Measurements from ENCODE around the gene ATOH8. TPM values are rescaled to one million over a fixed set of nuclear protein-coding genes. Genes with fewer than 3 reads are reported as not detected.

Gene ATOH8
- total and polyA plus RNA-seq, 11 donors, result 11.8 to 103 (median 19.0) TPM

GRCh38 chr2:85795331-85796045 lies 41.7 kb downstream of the ATOH8 start:
- DNase-seq (peak in 2 of 5 donors; percentile 27 to 54), ATAC-seq (no peak)
- peak overlapping the region; percentile 32 to 88 (median 68) for H3K27ac ChIP-seq
- H3K4me1 ChIP-seq, result peaks cover 17 to 84% (median 66%) of the 10 kb centered on the region in 12 donors
- intact Hi-C loops (cut with DNase I), result loop anchor here in 8 of 10 donors (2.0 to 5.0 kb wide), 5 partner anchors 19 to 68 kb away; partner anchors contain the start of gene ATOH8 (in 5 of the 8)
- WGBS, 4 donors, result 67 to 76% (median 75%) methylated on average over 19 to 20 of the region's 20 CpGs
- H3K27me3 ChIP-seq, result no peaks in the 10 kb centered on the region
- H3K4me3 ChIP-seq, result peak overlapping the region in 1 of 12 donors; percentile 11
- peaks cover 0 to 6% (median 0%) of the 10 kb centered on the region in 9 donors for H3K36me3 ChIP-seq
- peaks cover 0 to under 1% (median 0%) of the 10 kb centered on the region in 12 donors for H3K9me3 ChIP-seq
- TF ChIP-seq, protein P1, sequence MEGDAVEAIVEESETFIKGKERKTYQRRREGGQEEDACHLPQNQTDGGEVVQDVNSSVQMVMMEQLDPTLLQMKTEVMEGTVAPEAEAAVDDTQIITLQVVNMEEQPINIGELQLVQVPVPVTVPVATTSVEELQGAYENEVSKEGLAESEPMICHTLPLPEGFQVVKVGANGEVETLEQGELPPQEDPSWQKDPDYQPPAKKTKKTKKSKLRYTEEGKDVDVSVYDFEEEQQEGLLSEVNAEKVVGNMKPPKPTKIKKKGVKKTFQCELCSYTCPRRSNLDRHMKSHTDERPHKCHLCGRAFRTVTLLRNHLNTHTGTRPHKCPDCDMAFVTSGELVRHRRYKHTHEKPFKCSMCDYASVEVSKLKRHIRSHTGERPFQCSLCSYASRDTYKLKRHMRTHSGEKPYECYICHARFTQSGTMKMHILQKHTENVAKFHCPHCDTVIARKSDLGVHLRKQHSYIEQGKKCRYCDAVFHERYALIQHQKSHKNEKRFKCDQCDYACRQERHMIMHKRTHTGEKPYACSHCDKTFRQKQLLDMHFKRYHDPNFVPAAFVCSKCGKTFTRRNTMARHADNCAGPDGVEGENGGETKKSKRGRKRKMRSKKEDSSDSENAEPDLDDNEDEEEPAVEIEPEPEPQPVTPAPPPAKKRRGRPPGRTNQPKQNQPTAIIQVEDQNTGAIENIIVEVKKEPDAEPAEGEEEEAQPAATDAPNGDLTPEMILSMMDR (IDR thresholded peaks at IDR 0.05), result no peak
- TF ChIP-seq POLR2A (IDR thresholded peaks at IDR 0.05), result no peak

DNA sequence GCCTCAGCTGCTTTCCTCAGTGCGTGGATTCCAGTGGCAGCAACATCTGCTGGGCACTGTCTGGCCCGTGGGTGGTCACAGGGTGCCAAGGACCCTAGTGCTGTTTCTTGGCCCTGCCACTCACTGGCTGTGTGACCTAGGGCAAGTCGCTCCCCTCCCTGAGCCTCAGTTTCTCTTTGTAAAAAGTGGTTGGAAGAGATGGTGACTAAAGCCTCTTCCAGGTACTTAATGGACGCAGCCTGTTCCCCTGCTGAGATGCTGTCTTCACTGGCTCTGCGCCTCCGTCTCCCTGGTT lies 42.2 kb downstream of the ATOH8 start:
- intact Hi-C loops (cut with DNase I), result loop anchor here in 8 of 10 donors (2.0 to 5.0 kb wide), 5 partner anchors 19 to 69 kb away; partner anchors contain the start of gene ATOH8 (in 5 of the 8)
- ATAC-seq (no peak), DNase-seq (peak in 2 of 5 donors; percentile 14 to 28)
- peaks cover 0 to 4% (median 0%) of the 10 kb centered on the region in 9 donors for H3K36me3 ChIP-seq
- no peaks in the 10 kb centered on the region for H3K27me3 ChIP-seq
- H3K9me3 ChIP-seq, result peaks cover 0 to 6% (median 0%) of the 10 kb centered on the region in 12 donors
- H3K4me1 ChIP-seq, result peaks cover 17 to 84% (median 64%) of the 10 kb centered on the region in 12 donors
- peak overlapping the region; percentile 32 to 88 (median 68) for H3K27ac ChIP-seq
- H3K4me3 ChIP-seq, result peak overlapping the region in 1 of 12 donors; percentile 11
- 62 to 84% (median 73%) methylated on average over 6 of the region's 6 CpGs for WGBS, 4 donors
- no peak for TF ChIP-seq POLR2A (IDR thresholded peaks at IDR 0.05)

- intact Hi-C loops (cut with DNase I), result loop anchor here in 8 of 10 donors (1.0 to 5.0 kb wide), 6 partner anchors 20 to 69 kb away; partner anchors contain the start of gene ATOH8 (in 5 of the 8)
- TF ChIP-seq, protein P1 (IDR thresholded peaks at IDR 0.05), result no peak
- peak in 1 of 2 donors; percentile 54 for TF ChIP-seq POLR2A (IDR thresholded peaks at IDR 0.05)
- DNase-seq (peak; percentile 47 to 77 (median 67)), ATAC-seq (peak; percentile 53 to 79 (median 66))
- WGBS, 4 donors, result 50 to 67% (median 58%) methylated on average over 21 to 22 of the region's 22 CpGs
- Histone ChIP-seq H3K9me3 (peaks cover 0 to 11% (median 0%) of the 10 kb centered on the region in 12 donors), H3K27me3 (no peaks in the 10 kb centered on the region), H3K27ac (peak overlapping the region; percentile 32 to 88 (median 68)), H3K36me3 (no peaks in the 10 kb centered on the region), H3K4me3 (peak overlapping the region in 1 of 12 donors; percentile 11), H3K4me1 (peaks cover 17 to 80% (median 60%) of the 10 kb centered on the region in 12 donors)
Observed at GRCh38 chr2:85796341-85797262, 42.8 kb downstream of the ATOH8 start.

GRCh38 chr2:85797263-85797660 lies 43.5 kb downstream of the ATOH8 start:
- intact Hi-C loops (cut with DNase I), result loop anchor here in 8 of 10 donors (1.0 to 5.0 kb wide), 6 partner anchors 20 to 70 kb away; partner anchors contain the start of gene ATOH8 (in 5 of the 8)
- Histone ChIP-seq H3K27ac (peak overlapping the region in 10 of 12 donors; percentile 32 to 88 (median 72)), H3K4me1 (peaks cover 14 to 73% (median 56%) of the 10 kb centered on the region in 12 donors), H3K27me3 (no peaks in the 10 kb centered on the region), H3K9me3 (peaks cover 0 to 15% (median 0%) of the 10 kb centered on the region in 12 donors), H3K36me3 (no peaks in the 10 kb centered on the region), H3K4me3 (no peak overlapping the region)
- no peak for TF ChIP-seq POLR2A (IDR thresholded peaks at IDR 0.05)
- TF ChIP-seq, protein P1 (IDR thresholded peaks at IDR 0.05), result no peak
- DNase-seq, result no peak
- 87 to 90% (median 89%) methylated on average over 13 of the region's 13 CpGs for WGBS, 4 donors
- ATAC-seq, result no peak

Data from heart left ventricle (tissue), 16 donors.